ENCODE measurements around the gene DNM3.

DNA sequence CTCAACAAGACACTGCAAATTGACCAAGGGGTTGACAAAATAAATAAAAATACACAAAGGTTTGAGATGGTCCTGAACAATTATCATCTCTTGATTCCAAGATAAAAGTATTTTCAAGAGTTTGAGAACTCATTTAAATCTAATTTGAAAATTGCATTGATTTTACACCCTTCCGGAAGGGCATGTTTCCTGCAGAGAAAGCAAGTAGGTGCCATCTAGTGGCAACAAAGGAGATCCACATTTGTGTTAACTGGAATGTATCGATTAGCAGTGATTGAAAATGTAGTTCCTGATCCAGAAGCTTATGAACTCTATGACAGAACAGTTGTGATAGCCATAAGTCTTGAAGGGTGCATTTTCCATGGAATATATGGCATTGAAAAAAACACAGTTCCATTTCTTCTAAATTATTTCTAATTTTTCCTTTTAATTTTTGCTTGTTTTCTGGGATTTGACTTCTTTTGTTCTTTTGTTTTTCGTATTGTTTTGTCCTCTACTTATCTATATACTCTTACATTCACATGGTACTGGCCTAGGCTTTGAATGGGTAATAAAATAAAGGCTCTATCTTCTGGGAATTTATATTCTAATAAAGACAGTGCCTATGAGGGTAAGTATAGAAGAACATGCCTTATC is 143.7 kb downstream of the DNM3 start:
- TF ChIP-seq PATZ1 (CRISPR knock-in tag; IDR thresholded peaks at IDR 0.05; ENCODE audit: borderline replicate concordance) (no peak), ISL1 (CRISPR knock-in tag; IDR thresholded peaks at IDR 0.05) (no peak), CSDC2 (CRISPR knock-in tag; IDR thresholded peaks at IDR 0.05) (no peak)

Data from SK-N-SH treated with all-trans-retinoic acid at 6 μM for 48 hours (cell line).